Left renal pelvis (tissue), 4 donors: ENCODE data around the gene SEC14L5. TPM values are rescaled to one million over a fixed set of nuclear protein-coding genes. Genes with fewer than 3 reads are reported as not detected.

Experiments
- DNase-seq, 4 donors: peaks; one replicate each; pipeline ENCODE4 v3.0.0-alpha.2; 2013; ENCODE audit warnings: low read depth in 4 of 4, low spot score in 3 of 4
- polyA plus RNA-seq, 4 donors: library from polyadenylated mRNA; unstranded; fragments of 120-200 nt; gene quantifications; one replicate each; pipeline ENCODE4 v1.2.1, GENCODE V29; 2013; ENCODE audit not compliant: insufficient read length in 4 of 4

SEC14L5 gene
- polyA plus RNA-seq, 4 donors = 0.13 to 0.38 (median 0.16) TPM

DNA sequence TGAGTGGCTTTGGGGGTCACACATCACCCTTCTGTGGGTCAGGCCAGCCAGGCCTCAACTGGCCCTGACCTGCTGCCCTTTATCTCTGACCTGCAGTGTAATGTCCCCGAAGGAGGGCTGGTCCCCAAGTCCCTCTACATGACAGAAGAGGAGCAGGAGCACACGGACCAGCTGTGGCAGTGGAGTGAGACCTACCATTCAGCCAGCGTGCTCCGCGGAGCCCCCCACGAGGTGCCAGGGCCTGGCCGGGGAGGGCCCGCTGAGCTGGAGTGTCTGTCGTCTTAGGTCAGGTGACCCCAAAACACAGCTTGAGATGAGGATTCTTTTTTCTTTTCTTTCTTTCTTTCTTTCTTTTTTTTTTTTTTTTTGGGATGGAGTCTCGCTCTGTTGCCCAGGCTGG is 49.1 kb downstream of the SEC14L5 start:
- no peak for DNase-seq

DNA sequence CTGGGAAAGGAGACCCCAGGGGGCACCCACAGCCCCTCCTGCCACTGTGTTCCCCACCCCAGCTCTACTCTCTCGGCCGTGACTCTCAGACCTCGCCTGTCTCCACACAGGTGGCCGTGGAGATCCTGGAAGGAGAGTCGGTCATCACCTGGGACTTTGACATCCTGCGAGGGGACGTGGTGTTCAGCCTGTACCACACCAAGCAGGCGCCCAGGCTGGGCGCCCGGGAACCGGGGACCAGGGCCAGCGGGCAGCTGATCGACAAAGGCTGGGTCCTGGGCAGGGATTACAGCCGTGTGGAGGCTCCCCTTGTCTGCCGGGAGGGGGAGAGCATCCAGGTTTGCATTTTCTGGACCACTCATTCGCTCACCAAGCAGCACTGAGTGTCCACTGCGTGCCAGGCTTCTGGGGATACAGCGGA is 50.2 kb downstream of the SEC14L5 start:
- DNase-seq = no peak

DNA sequence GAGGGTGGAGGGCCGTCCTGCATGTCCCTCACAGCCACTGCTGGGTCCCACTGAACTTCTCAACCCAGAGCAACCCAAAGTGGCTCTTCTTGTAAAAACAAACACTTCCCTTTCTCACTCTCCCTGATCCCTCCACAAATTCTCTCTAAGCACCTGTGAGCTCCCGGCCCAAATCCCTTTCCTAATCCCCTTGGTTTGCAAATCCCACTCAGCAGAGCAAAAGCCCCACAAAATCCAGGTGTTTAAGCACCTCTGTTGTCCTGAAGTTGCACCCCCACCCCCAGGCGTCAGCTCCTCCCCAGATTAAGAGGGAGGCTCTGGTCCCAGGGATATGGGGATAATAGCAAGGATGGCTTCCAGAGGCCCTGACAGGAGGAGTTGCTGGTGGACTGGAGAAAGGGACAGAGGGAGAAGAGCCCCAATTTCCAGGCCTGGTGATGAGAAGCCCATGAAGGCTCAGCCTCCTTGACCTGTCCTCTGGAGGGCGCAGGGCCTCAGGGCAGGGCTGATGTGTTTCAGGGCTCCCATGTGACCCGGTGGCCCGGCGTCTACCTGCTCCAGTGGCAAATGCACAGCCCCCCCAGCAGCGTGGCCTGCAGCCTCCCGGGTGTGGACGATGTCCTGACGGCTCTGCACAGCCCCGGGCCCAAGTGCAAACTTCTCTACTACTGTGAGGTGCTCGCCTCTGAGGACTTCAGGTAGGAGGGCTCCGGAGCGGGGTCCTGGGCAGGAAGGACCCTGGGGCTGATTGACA is 52.6 kb downstream of the SEC14L5 start:
- no peak for DNase-seq

DNA sequence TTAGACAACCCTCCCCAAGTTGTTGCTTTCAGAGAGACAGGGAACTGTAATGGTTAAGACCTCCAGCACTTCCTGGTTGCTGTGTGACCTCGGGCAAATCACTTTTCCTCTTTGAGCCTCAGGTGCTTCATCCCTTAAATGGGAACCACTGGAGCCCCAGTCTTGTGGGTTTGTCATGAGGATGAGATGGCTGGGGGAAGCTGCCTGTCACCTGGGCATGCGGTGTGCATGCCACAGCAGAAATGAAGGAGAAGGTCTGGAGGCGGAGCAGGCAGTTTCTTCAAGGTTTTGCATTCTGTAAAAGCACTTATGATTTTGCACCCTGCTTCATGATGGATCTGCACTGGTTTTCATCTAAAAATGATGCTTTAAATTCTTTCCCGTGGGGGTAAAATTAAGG is 53.5 kb downstream of the SEC14L5 start:
- no peak for DNase-seq

DNA sequence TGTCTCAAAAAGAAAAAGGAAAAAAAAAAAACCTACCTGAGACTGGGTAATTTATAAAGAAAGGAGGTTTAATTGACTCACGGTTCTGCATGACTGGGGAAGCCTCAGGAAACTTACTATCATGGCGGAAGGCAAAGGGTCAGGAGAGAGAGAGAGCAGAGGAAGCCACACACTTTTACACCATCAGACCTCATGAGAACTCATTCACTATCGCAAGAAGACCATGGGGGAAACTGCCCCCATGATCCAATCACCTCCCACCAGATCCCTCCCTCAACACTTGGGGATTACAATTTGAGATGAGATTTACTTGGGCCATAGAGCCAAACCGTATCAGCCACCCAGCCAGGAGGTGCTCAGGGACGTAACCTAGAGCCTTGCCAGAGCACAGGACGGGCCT is 54.8 kb downstream of the SEC14L5 start:
- DNase-seq = no peak

DNA sequence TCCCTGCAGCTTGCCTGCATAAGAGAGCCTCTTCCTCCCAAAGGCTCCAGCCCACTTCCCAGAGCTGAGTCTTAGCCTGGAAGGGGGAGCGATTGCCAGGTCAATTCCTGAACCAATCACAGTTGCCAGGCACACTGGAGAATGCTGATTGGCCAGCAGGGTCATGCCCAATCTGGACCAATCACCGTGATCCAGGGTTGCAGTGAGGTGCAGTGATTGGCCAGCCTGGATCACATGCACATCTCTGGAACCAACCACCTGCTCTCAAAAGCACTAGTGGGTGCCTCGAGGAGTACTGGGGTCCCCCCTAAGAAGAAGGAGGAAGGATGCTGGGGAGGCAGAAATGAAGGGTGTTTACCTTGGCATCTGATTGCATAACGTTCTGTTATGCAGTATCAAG is 57.2 kb downstream of the SEC14L5 start:
- DNase-seq = no peak

DNA sequence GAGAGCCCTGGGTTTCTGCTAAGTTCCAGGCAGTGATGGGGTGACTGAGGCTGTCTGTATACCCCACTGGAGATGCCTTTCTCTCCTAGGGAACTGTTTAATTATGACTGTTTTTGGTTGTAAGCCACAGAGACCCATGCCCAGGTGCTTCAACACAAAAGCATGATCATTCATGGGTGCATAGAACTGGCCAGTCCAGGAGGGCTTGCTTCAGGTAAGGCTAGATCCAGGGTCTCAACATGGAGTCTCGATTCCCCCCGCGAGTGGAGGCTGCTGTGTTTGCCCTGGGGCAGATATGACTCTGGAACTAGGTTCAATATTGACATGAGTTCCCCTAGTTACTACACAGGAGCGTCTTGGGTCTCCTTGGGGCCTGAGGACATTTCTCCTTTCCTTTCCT is 57.8 kb downstream of the SEC14L5 start:
- no peak for DNase-seq

DNA sequence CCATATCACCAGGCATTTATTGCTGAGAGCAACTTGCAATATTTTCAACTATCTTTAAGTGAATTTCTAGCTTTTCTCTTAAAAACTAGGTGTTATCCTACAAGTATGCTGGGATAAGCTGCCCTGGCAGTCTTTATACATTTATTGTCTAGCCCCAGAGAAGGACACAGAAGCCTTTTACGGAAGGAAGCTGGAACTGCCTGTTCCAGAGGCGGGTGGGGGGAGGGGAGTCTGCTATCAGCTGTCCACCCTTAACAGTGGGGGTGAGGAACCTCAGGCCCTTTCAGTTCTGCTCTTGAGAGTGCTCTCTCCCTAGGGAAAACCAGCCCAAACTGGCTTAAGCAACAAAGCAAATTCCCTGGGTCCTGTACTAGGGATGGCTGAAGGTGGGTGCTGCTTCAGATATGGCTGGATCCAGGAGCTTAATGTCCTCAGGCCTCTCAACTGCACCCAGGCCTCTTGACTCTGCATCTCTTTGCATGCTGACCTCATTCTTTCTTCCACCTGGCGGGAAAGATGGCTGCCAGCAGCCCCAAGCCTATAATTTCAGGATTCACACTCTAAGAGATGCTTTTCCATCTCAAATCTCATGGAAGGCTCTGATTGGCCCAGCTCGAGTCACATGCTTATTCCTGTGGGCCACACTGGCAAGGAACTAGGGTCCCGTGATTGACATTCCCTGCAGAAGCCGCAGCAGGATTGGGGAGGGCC is 59.0 kb downstream of the SEC14L5 start:
- DNase-seq = no peak

DNA sequence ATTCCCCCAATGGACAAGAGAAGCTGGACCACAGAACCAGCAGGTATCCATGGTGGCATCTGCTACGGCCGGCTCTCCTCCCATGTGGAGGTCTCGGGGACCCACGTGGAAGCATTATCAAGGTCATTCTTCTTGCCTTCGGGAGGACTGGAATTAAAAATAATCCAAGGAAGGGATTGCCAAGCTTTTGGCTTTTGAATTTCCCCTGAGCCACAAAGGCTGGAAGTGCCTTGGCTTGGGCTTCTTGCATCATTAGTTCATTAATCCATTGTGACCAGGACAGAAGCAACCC is 59.5 kb downstream of the SEC14L5 start:
- DNase-seq = no peak

DNA sequence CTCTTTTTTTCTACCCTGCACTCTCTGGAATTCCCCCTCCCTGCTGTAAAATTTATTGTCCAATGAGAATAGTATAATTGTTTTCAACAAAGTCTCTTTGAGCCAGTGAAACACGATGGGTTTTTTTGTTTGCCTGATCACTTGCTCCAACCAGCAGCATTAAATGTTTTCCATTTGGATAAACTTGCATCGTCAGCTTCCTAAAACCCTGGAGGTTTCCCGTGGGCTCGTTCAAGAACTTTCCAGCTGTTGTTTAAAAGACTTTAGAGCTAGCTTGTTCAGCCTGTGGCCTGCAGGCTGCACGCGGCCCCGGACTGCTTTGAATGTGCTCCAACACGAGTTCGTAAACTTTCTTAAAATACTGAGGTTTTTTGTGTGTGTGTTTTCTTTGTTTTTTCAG is 60.7 kb downstream of the SEC14L5 start:
- DNase-seq = no peak

DNA sequence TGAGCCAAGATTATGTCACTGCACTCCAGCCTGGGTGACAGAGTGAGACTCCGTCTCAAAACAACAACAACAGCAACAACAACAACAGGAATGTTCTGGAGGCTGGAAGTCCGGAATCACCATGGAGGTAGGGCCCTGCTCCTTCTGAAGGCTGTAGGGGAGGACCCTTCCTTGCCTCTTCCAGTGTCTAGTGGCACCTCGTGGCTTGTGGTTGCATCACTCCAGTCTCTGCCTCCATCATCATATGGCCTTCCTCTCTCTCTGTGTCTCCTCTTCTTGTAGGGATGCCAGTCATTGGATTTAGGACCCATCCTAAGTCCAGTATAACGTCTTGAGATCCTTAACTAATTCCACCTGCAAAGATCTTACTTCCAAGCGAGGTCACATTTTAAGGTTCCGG is 61.6 kb downstream of the SEC14L5 start:
- DNase-seq = no peak

DNA sequence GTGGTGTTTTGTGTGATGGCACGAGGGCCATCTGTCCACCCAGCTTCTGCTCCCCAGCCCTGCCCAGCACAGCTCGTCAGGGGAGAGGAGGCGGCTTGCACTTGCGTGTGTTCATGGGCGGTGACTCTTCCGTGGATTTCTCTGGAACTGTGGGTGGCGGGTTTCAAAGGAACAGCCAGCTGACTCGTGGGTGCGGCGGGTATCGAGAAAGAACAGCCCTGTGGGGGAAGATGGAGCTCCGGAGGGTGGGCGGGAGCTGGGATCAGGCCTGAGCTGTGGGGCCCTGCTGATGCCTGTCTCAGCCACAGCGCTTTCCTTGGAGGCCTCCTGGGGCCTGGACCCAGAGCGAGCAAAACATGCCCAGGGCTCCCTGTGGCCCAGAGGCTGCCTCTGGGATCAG is 62.4 kb downstream of the SEC14L5 start:
- no peak for DNase-seq

DNA sequence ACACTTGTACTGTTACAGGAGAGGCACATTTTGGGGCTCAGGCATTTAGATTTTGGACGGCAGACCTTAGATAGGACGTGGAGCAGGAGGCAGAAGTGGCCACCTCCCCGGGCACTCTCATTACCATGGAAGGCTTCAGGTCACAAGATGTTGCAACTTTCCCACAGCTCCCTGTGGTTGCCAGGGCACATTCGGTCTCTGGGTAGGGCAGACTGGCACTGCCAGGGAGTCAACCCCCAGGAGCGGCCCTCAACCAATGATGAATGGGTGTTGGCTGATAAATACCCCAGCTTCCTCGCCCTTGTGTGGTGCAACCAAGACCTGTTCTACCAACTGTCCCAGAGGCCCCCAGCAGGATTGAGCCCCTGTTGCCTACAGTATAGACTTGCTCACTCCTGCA is 64.4 kb downstream of the SEC14L5 start:
- DNase-seq = no peak

DNA sequence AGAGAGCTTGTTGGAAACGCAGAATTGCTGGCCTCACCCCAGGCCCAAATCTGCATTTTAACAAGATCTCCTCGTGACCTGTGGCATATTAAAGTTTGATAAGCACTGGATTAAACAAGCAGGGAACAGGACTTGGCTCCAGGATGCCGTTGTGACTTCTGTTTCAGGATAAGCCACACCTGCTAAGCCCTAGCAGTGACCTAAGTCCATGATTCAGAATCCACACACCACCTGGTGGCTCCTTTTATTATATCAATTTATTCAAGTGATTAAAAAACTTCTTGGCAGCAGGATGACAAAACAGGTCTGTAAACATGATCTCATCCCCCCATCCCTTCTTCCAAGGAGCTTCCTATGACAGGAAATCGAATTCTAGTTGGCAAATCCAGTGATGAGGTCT is 66.5 kb downstream of the SEC14L5 start:
- DNase-seq = no peak

DNA sequence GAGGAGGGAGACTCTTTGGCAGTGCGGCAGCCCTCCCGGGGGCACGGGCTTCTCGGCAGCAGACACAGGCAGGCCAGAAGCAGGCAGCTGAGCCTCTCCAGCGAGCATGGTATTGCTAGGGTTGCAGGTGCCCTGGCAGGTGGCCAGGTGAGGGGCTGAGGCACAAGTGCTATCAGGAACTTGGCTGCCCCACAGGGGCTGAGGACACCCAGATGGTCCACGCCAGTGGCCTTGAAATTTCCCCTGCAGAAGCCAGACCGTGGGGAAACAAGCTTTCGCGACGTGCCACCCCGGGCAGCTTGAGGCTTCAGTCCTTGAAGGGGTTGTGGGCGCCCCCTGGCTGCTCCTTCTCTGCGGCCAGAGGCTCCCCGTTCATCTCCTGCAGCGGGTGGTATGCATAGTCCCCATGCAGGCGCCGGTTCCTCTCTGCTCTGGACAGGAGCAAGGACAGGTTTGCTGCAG is 67.1 kb downstream of the SEC14L5 start:
- no peak for DNase-seq

DNA sequence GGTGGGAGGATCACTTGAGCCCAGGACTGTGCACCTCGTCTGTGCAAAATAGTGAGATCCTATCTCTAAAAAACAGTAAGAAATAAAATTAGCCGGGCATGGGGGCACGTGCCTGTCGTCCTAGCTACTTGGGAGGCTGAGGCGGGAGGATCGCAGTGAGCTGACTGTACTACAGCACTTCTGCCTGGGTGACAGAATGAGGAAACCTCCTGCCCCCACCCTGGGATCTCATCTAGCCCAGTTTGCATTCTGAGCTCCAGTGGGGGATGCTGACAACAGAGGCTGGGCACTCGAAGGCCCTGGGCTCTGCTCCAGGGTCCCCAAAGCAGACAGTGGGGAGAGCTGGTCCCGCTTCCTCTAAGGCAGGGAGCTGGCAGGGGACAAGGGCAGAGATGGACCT is 68.5 kb downstream of the SEC14L5 start:
- no peak for DNase-seq

DNA sequence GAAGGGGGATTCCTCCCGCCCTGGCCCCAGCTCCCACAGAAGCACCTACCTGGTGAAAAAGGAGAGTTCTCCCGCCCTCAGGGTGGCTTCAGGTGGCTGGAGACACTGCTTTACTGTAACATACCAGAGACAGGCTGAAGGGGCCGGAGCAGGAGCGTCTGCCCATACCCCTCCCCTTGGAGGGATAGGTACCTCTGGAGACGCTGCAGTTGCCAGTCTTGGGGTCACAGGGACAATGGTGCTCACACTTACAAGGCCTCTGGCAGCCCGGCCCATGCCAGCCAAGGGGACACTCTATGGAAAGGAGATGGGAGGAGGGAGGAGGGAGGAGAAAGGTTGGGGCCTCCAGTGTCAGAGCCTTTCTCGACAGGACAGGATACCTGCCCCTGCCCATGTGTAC is 69.0 kb downstream of the SEC14L5 start:
- no peak for DNase-seq

DNA sequence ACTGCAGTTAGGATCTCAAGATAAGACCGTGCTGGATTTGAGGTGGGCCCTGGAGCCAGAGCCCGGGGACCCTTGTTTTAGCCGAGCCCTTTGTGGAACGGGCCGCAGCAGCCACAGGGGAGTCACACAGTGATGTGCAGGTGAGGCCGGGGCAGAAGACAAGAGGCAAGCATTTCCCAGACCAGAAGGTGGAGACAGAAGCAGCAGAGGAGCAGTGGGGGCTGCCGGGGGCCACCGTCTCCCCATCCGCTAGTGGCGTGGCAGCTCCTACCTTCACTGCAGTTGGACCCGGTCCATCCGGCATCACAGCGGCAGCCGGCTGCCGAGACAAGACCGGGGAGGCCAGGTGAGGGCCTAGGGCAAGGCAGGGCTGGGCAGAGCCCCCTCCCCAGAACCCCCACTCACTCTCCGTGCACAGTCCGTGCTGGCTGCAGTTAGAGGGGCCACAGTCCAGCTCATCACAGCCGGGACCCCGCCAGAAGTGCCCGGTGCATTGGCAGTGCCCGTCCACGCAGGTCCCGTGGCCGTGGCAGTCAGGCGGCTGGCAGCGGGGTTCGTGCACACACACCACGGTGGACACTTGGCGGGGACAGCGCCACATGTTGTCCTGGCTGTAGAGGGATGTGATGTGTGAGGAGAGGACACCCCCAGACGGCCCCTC is 69.6 kb downstream of the SEC14L5 start:
- no peak for DNase-seq

DNA sequence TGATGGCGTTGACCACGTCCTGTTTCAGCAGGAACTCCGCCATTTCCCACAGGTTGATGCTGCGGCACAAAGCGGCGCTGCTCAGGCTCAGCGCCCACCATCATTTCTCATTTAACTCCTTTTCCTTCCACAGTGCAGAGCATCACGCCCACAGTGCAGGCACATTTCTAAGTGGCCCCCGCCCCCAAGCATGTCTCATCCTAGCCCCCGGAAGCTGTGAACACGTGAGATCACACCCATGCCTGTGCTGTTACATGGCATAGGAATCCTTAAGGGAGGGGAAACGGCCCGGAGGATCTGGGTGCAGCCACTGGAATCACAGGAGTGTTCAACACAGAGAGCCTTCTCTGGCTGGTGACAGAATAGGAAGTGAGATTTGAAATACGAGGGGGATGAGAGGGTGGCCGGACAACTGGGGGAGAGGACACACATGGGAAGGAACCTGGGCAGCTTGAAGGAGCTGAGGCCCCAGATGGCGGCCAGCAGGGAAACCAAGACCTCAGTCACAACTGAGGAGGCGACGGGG is 70.9 kb downstream of the SEC14L5 start:
- DNase-seq = no peak

DNA sequence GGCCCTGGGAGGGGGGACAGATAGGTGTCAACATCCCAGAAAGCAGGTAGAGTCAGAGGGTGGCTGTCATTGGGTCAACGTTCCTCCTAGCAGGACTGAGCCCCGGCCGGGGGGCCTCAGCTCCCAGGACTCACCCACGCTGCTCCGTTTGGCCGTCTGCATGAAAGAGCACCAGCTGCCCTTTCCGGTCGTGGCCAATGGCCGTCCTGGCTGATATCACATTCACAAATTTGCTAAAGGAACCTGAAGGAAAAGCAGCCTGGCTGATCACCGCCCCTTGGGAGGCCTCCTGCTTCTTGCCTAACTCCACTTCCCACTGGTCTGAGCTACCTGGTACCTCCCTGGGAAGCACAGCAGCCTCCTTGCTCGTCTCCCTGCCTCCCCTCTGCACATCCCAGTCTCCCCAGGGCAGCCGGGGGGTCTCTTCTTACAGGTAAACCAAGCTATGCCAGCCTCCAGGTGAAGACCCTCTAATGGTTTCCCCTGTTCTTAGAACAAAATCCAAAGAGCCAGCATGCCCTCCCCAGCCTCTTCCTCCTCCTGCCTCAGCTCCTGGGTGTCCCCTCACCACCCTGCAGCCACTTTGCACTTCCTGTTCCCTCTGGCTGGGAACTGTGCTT is 72.2 kb downstream of the SEC14L5 start:
- DNase-seq = no peak

DNA sequence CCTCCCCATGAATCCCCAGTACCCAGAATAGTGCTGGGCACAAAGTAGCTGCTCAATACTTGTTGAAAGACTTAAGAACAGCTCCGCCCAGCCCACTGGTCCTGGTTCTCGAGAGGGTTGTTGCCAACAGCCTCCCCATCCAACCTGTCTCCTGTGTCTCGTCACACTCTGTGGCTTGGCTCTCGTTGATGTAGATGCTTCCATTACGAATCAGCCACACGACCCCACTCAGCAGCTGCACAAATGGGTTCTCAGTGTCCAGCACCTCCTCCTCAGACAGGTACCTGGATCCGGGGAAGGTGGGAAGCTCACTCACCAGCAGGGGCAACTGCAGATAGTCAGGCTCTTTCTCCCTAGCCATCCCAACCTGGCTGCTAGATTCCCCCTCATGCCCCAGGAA is 73.5 kb downstream of the SEC14L5 start:
- DNase-seq = no peak
